ENCODE results near the gene NHS. TPM values are rescaled to one million over a fixed set of nuclear protein-coding genes. Genes with fewer than 3 reads are reported as not detected.

NHS gene
- total and polyA plus RNA-seq, 2 of the 4 experiments (the other 2 are of a cell fraction), result 0.36 to 0.90 TPM

GRCh38 chrX:17484592-17484991, 109.6 kb downstream of the NHS start:
- no TSS peak for BruUV-seq (replicated peaks)
- H3K4ac ChIP-seq (ENCODE audit: low read depth, low read length), result no peak overlapping the region
- no peak overlapping the region for H3K56ac ChIP-seq (ENCODE audit: extremely low read depth, insufficient read depth, low read length)
- H3K27me3 ChIP-seq (ENCODE audit: control insufficient read depth, insufficient read depth, low read length), result peaks cover 5% of the 10 kb centered on the region; the same call in 1 of the 2 replicates
- dilution Hi-C loops (cut with HindIII; ENCODE audit: low sequenced_read_pairs, unreplicated experiment), result no loop called here
- no peak overlapping the region for H4K91ac ChIP-seq (ENCODE audit: insufficient read depth, low read depth, low read length)
- H2BK15ac ChIP-seq (ENCODE audit: low read depth, low read length), result no peak overlapping the region
- no peak overlapping the region for H2AK9ac ChIP-seq (replicated peaks; ENCODE audit: low read depth, low read length, poor library complexity)
- no peaks in the 10 kb centered on the region for H3K9me3 ChIP-seq (ENCODE audit: control insufficient read depth, insufficient read depth, low read length)
- ATAC-seq (ENCODE audit: low read depth) (no peak), DNase-seq (no peak)
- H3K4me2 ChIP-seq (ENCODE audit: low read depth, low read length), result no peak overlapping the region
- no peaks in the 10 kb centered on the region for H4K20me1 ChIP-seq (ENCODE audit: insufficient read depth, low read length)
- no peak overlapping the region for H2AFZ ChIP-seq (replicated peaks; ENCODE audit: low read length, poor library complexity)
- H3K79me1 ChIP-seq (ENCODE audit: low read depth in 1 of 2, low read length in 2 of 2), result no peaks in the 10 kb centered on the region; a peak in 1 of 4 replicates
- no peak overlapping the region for H2BK5ac ChIP-seq (ENCODE audit: low read depth, low read length, poor library complexity, severe bottlenecking)
- H3K4me1 ChIP-seq (ENCODE audit: control insufficient read depth, insufficient read depth, low read length), result no peaks in the 10 kb centered on the region
- no peak overlapping the region for H3K9ac ChIP-seq (ENCODE audit: low read depth, low read length)
- H2AK5ac ChIP-seq (ENCODE audit: low read depth, low read length), result no peak overlapping the region
- no peak overlapping the region for H2BK20ac ChIP-seq (ENCODE audit: low read depth, low read length)
- intact Hi-C loops (cut with micrococcal nuclease), result no loop called here
- no peak overlapping the region for H4K5ac ChIP-seq (ENCODE audit: low read depth, low read length)
- no peak overlapping the region for H3K14ac ChIP-seq (replicated peaks; ENCODE audit: low read depth, low read length)
- ChIA-PET POLR2A (ENCODE audit: unreplicated experiment) (no interaction called here), CTCF (no interaction called here)
- H3K4me3 ChIP-seq (ENCODE audit: insufficient read depth, low read depth, low read length), result no peak overlapping the region
- H3K27ac ChIP-seq (ENCODE audit: insufficient read depth, low read length), result no peak overlapping the region
- no peak overlapping the region for H3K23ac ChIP-seq (ENCODE audit: low read depth, low read length)
- H3K9me1 ChIP-seq (ENCODE audit: insufficient read depth, low read length), result 0 out of 2 replicates have a peak, but pooled peaks cover 2% of the 10 kb centered on the region
- TF ChIP-seq SMC3 (IDR thresholded peaks at IDR 0.05; ENCODE audit: low read depth, low read length) (no peak), RAD21 (IDR thresholded peaks at IDR 0.05; ENCODE audit: low read length) (no peak), MAZ (IDR thresholded peaks at IDR 0.05; ENCODE audit: borderline replicate concordance, low read depth, low read length) (no peak), RCOR1 (IDR thresholded peaks at IDR 0.05; ENCODE audit: insufficient replicate concordance, low read length) (no peak), FOS (IDR thresholded peaks at IDR 0.05; ENCODE audit: low read depth, low read length) (no peak)
- no peak overlapping the region for H2BK120ac ChIP-seq (ENCODE audit: low read depth, low read length)
- no peaks in the 10 kb centered on the region for H3K36me3 ChIP-seq (ENCODE audit: control insufficient read depth, insufficient read depth, low read length)
- no CpG with 5 or more reads among the region's 1 CpG for WGBS, 2 experiments (ENCODE audit: extremely low coverage in 2 of 2, insufficient read length in 1 of 2)
- H3K18ac ChIP-seq (ENCODE audit: low read depth, low read length), result no peak overlapping the region
- in situ Hi-C loops (cut with MboI; ENCODE audit: low sequenced_read_pairs), result no loop called here
- H4K8ac ChIP-seq (ENCODE audit: low read depth in 2 of 2, low read length in 2 of 2), result no peak overlapping the region
